IMR-90 (cell line): ENCODE data around the gene FGD3. TPM values are rescaled to one million over a fixed set of nuclear protein-coding genes. Genes with fewer than 3 reads are reported as not detected.

Experiments
- ATAC-seq: fragments of 200-7000 bp; cut with Tn5 transposase; 2 replicates; pipeline ENCODE4 v1.9.1; 2020; ENCODE audit warnings: low read depth, mild to moderate bottlenecking, moderate library complexity
- BruUV-seq: library from RNA; stranded (reverse); fragments of 400-500 nt; replicated peaks from 2 replicates; lab custom pipeline; 2021; lab: Mats Ljungman, UMichigan
- CTCF ChIA-PET: fragments of 300-600 bp; formaldehyde crosslinking; extraction: SDS; loops from one replicate; lab custom pipeline; 2021; ENCODE audit warnings: antibody characterized with exemption; lab: Yijun Ruan, JAX
- POLR2A ChIA-PET: fragments of 300-600 bp; sonication (Branson Sonifier 250); formaldehyde crosslinking; loops from one replicate; lab custom pipeline; 2022; ENCODE audit warnings: antibody characterized with exemption; ENCODE audit not compliant: unreplicated experiment; lab: Charles Lee
- DNase-seq: peaks from one replicate; pipeline ENCODE4 v3.0.0; 2013
- H2AFZ ChIP-seq: replicated peaks from 2 replicates; pipeline ENCODE3; 2013; ENCODE audit warnings: low read length, mild to moderate bottlenecking; ENCODE audit not compliant: poor library complexity
- H2AK5ac ChIP-seq: 2 replicates; pipeline ENCODE4 v1.6.1; 2013; ENCODE audit warnings: low read depth, low read length, inconsistent platforms
- H2AK9ac ChIP-seq: replicated peaks from 2 replicates; pipeline ENCODE3; 2013; ENCODE audit warnings: mild to moderate bottlenecking, low read depth, low read length, moderate library complexity; ENCODE audit not compliant: poor library complexity
- H2BK120ac ChIP-seq: 2 replicates; pipeline ENCODE4 v1.6.1; 2013; ENCODE audit warnings: low read depth, low read length, inconsistent platforms
- H2BK15ac ChIP-seq: 3 replicates; pipeline ENCODE4 v1.6.1; 2013; ENCODE audit warnings: low read depth, low read length, inconsistent platforms
- H2BK20ac ChIP-seq: 2 replicates; pipeline ENCODE4 v1.6.1; 2013; ENCODE audit warnings: low read depth, mild to moderate bottlenecking, inconsistent platforms, low read length, moderate library complexity
- H2BK5ac ChIP-seq: 2 replicates; pipeline ENCODE4 v1.6.1; 2013; ENCODE audit warnings: mild to moderate bottlenecking, low read depth, low read length, inconsistent platforms; ENCODE audit not compliant: poor library complexity, severe bottlenecking
- H3K14ac ChIP-seq: replicated peaks from 2 replicates; pipeline ENCODE4 v1.6.1; 2013; ENCODE audit warnings: low read depth, low read length, inconsistent platforms
- H3K18ac ChIP-seq: 2 replicates; pipeline ENCODE4 v1.6.1; 2013; ENCODE audit warnings: low read depth, low read length, control low read depth
- H3K23ac ChIP-seq: 2 replicates; pipeline ENCODE4 v1.6.1; 2013; ENCODE audit warnings: low read depth, low read length, inconsistent platforms
- H3K27ac ChIP-seq: 2 replicates; pipeline ENCODE4 v1.5.1; 2013; ENCODE audit warnings: mild to moderate bottlenecking, control low read depth, low read length; ENCODE audit not compliant: insufficient read depth
- H3K27me3 ChIP-seq: 2 replicates; pipeline ENCODE4 v1.6.1; 2013; ENCODE audit warnings: low read length; ENCODE audit not compliant: control insufficient read depth, insufficient read depth
- H3K36me3 ChIP-seq: 2 replicates; pipeline ENCODE4 v1.6.1; 2013; ENCODE audit warnings: low read length, mixed read lengths; ENCODE audit not compliant: control insufficient read depth, insufficient read depth
- H3K4ac ChIP-seq: 2 replicates; pipeline ENCODE4 v1.6.1; 2013; ENCODE audit warnings: low read depth, low read length, inconsistent platforms
- H3K4me1 ChIP-seq: 2 replicates; pipeline ENCODE4 v1.6.1; 2013; ENCODE audit warnings: low read length, mixed read lengths; ENCODE audit not compliant: control insufficient read depth, insufficient read depth
- H3K4me2 ChIP-seq: 2 replicates; pipeline ENCODE4 v1.6.1; 2013; ENCODE audit warnings: low read depth, mild to moderate bottlenecking, control low read depth, low read length, moderate library complexity
- H3K4me3 ChIP-seq: 2 replicates; pipeline ENCODE4 v1.5.1; 2013; ENCODE audit warnings: low read depth, mild to moderate bottlenecking, control low read depth, low read length, moderate library complexity; ENCODE audit not compliant: insufficient read depth
- H3K56ac ChIP-seq: 2 replicates; pipeline ENCODE4 v1.6.1; 2013; ENCODE audit warnings: low read length, inconsistent platforms; ENCODE audit not compliant: insufficient read depth; ENCODE audit errors: extremely low read depth
- H3K79me1 ChIP-seq, 2 experiments: 2 replicates each; pipeline ENCODE4 v1.6.1; 2013; ENCODE audit warnings: low read length in 2 of 2, inconsistent platforms in 1 of 2, low read depth in 1 of 2
- H3K9ac ChIP-seq: 2 replicates; pipeline ENCODE4 v1.6.1; 2013; ENCODE audit warnings: low read depth, low read length, control low read depth
- H3K9me1 ChIP-seq: 2 replicates; pipeline ENCODE4 v1.6.1; 2013; ENCODE audit warnings: low read length, inconsistent platforms; ENCODE audit not compliant: insufficient read depth
- H3K9me3 ChIP-seq: 2 replicates; pipeline ENCODE4 v1.6.1; 2013; ENCODE audit warnings: low read length; ENCODE audit not compliant: control insufficient read depth, insufficient read depth
- H4K20me1 ChIP-seq: 2 replicates; pipeline ENCODE4 v1.6.1; 2013; ENCODE audit warnings: low read length, inconsistent platforms; ENCODE audit not compliant: insufficient read depth
- H4K5ac ChIP-seq: 2 replicates; pipeline ENCODE4 v1.6.1; 2013; ENCODE audit warnings: mild to moderate bottlenecking, low read depth, low read length, control low read depth
- H4K8ac ChIP-seq, 2 experiments: 2 replicates each; pipeline ENCODE4 v1.6.1; 2013; ENCODE audit warnings: low read depth in 2 of 2, low read length in 2 of 2, control low read depth in 1 of 2, inconsistent platforms in 1 of 2
- H4K91ac ChIP-seq: 2 replicates; pipeline ENCODE4 v1.6.1; 2013; ENCODE audit warnings: low read depth, low read length, inconsistent platforms; ENCODE audit not compliant: insufficient read depth
- BHLHE40 ChIP-seq: fragments of 150-350 bp; IDR thresholded peaks from 2 replicates; pipeline ENCODE4 v1.6.1; 2016; ENCODE audit warnings: mild to moderate bottlenecking, low read depth, low read length
- CEBPB ChIP-seq: IDR thresholded peaks from 2 replicates; pipeline ENCODE4 v1.6.1; 2012; ENCODE audit warnings: low read depth, low read length, improper control_type of control experiment
- CHD1 ChIP-seq: IDR thresholded peaks from 2 replicates; pipeline ENCODE4 v1.6.1; 2012; ENCODE audit warnings: low read depth, low read length, improper control_type of control experiment
- ELK1 ChIP-seq: fragments of 150-350 bp; IDR thresholded peaks from 2 replicates; pipeline ENCODE4 v1.6.1; 2016; ENCODE audit warnings: low read depth, mild to moderate bottlenecking, low read length, moderate library complexity, borderline replicate concordance
- FOS ChIP-seq: fragments of 150-350 bp; IDR thresholded peaks from 2 replicates; pipeline ENCODE4 v1.6.1; 2016; ENCODE audit warnings: low read depth, low read length
- MAFK ChIP-seq: IDR thresholded peaks from 2 replicates; pipeline ENCODE4 v1.6.1; 2012; ENCODE audit warnings: low read depth, low read length, improper control_type of control experiment
- MAZ ChIP-seq: IDR thresholded peaks from 2 replicates; pipeline ENCODE4 v1.6.1; 2012; ENCODE audit warnings: low read depth, mild to moderate bottlenecking, low read length, improper control_type of control experiment, moderate library complexity, borderline replicate concordance
- NFE2L2 ChIP-seq: fragments of 150-350 bp; IDR thresholded peaks from 2 replicates; pipeline ENCODE4 v1.6.1; 2016; ENCODE audit warnings: low read depth, mild to moderate bottlenecking, low read length
- POLR2A ChIP-seq: IDR thresholded peaks from 2 replicates; pipeline ENCODE4 v1.6.1; 2012; ENCODE audit warnings: mild to moderate bottlenecking, low read depth, low read length
- RAD21 ChIP-seq: IDR thresholded peaks from 2 replicates; pipeline ENCODE4 v1.6.1; 2012; ENCODE audit warnings: low read length, improper control_type of control experiment
- RCOR1 ChIP-seq: IDR thresholded peaks from 2 replicates; pipeline ENCODE4 v1.6.1; 2012; ENCODE audit warnings: mild to moderate bottlenecking, low read length, improper control_type of control experiment; ENCODE audit not compliant: insufficient replicate concordance
- RFX5 ChIP-seq: IDR thresholded peaks from 2 replicates; pipeline ENCODE4 v1.8.0; 2012; ENCODE audit warnings: low read depth, mild to moderate bottlenecking, low read length, moderate library complexity
- SMC3 ChIP-seq: fragments of 150-350 bp; IDR thresholded peaks from 2 replicates; pipeline ENCODE4 v1.6.1; 2016; ENCODE audit warnings: low read depth, mild to moderate bottlenecking, antibody characterized with exemption, low read length, moderate library complexity
- USF2 ChIP-seq: fragments of 150-350 bp; IDR thresholded peaks from 2 replicates; pipeline ENCODE4 v1.6.1; 2017; ENCODE audit warnings: mild to moderate bottlenecking, antibody characterized with exemption, low read length, low read depth
- WGBS, 2 experiments: methylation state at CpG; one replicate each; pipeline versions ENCODE4 v1.1.5 to v1.1.7; 2013; ENCODE audit warnings: missing lambda C conversion rate in 2 of 2; ENCODE audit not compliant: insufficient read length in 1 of 2; ENCODE audit errors: extremely low coverage in 2 of 2; 5-methylcytosine and 5-hydroxymethylcytosine counted together
- dilution Hi-C: fragments of 300-500 bp; cut with HindIII; formaldehyde crosslinking; loops from one replicate; pipeline ENCODE4 v1.14.3; 2018; ENCODE audit warnings: low sequenced_read_pairs; ENCODE audit not compliant: unreplicated experiment
- in situ Hi-C: fragments of 300-500 bp; cut with MboI; formaldehyde crosslinking; loops from 3 replicates; pipeline ENCODE4 v1.14.3; 2019; ENCODE audit warnings: low sequenced_read_pairs, inconsistent platforms, mixed read lengths
- intact Hi-C: fragments of 100-400 bp; cut with micrococcal nuclease; formaldehyde crosslinking; loops from 2 replicates; pipeline ENCODE4 v1.10.0; 2022
- polyA plus RNA-seq, 3 experiments: library from polyadenylated mRNA; depleted of rRNA; stranded (reverse); fragments of >200 nt; gene quantifications; 2 replicates each; pipeline ENCODE4 v1.2.3, GENCODE V29; 2012; ENCODE audit warnings: low replicate concordance in 1 of 3
- total RNA-seq: library from RNA; depleted of rRNA; stranded (reverse); fragments of >200 nt; gene quantifications from 2 replicates; pipeline ENCODE4 v1.2.3, GENCODE V29; 2012

Gene FGD3
- total and polyA plus RNA-seq, 2 of the 4 experiments (the other 2 are of a cell fraction), result not detected

GRCh38 chr9:93032545-93032944 lies 85.2 kb downstream of the FGD3 start:
- in situ Hi-C loops, result no loop called here
- Histone ChIP-seq H3K36me3 (no peaks in the 10 kb centered on the region), H3K27me3 (peaks cover 26% of the 10 kb centered on the region), H4K8ac (no peak overlapping the region), H3K9me1 (no peaks in the 10 kb centered on the region), H4K5ac (no peak overlapping the region), H2BK15ac (no peak overlapping the region), H2BK20ac (no peak overlapping the region), H3K18ac (no peak overlapping the region), H2AK9ac (no peak overlapping the region), H2AK5ac (no peak overlapping the region), H3K23ac (no peak overlapping the region), H3K79me1 (no peaks in the 10 kb centered on the region), H3K9me3 (no peaks in the 10 kb centered on the region), H3K4me1 (no peaks in the 10 kb centered on the region), H2BK120ac (no peak overlapping the region), H3K56ac (no peak overlapping the region), H3K4me2 (no peak overlapping the region), H3K9ac (no peak overlapping the region), H4K20me1 (no peaks in the 10 kb centered on the region), H2AFZ (peak overlapping the region; percentile 14), H3K4ac (no peak overlapping the region), H2BK5ac (no peak overlapping the region), H3K14ac (no peak overlapping the region), H3K27ac (no peak overlapping the region), H4K91ac (no peak overlapping the region), H3K4me3 (no peak overlapping the region)
- ATAC-seq, result no peak
- no peak for DNase-seq
- CTCF ChIA-PET, result no interaction called here
- dilution Hi-C loops, result no loop called here
- 100% methylated on average over 3 of the region's 12 CpGs; no CpG with 5 or more reads in 1 of the 2 experiments for WGBS, 2 experiments
- POLR2A ChIA-PET, result no interaction called here
- no TSS peak for BruUV-seq
- intact Hi-C loops, result no loop called here
- no peak for TF ChIP-seq SMC3
- no peak for TF ChIP-seq RCOR1
- no peak for TF ChIP-seq MAZ
- TF ChIP-seq BHLHE40, result no peak
- no peak for TF ChIP-seq RFX5
- TF ChIP-seq USF2, result no peak
- no peak for TF ChIP-seq CHD1
- no peak for TF ChIP-seq CEBPB
- no peak for TF ChIP-seq NFE2L2
- no peak for TF ChIP-seq RAD21
- TF ChIP-seq ELK1, result no peak
- TF ChIP-seq POLR2A, result no peak
- no peak for TF ChIP-seq MAFK
- no peak for TF ChIP-seq FOS
